GM18873 (cell line): ENCODE results near the gene NUP88.

ENCODE experiments used
- ATAC-seq: cut with Tn5 transposase; IDR thresholded peaks from one replicate; pipeline ENCODE4 v1.9.1; 2021; ENCODE audit warnings: mild to moderate bottlenecking, moderate library complexity, moderate number of reproducible peaks; ENCODE audit not compliant: unreplicated experiment, low FRiP score

The NUP88 gene

DNA sequence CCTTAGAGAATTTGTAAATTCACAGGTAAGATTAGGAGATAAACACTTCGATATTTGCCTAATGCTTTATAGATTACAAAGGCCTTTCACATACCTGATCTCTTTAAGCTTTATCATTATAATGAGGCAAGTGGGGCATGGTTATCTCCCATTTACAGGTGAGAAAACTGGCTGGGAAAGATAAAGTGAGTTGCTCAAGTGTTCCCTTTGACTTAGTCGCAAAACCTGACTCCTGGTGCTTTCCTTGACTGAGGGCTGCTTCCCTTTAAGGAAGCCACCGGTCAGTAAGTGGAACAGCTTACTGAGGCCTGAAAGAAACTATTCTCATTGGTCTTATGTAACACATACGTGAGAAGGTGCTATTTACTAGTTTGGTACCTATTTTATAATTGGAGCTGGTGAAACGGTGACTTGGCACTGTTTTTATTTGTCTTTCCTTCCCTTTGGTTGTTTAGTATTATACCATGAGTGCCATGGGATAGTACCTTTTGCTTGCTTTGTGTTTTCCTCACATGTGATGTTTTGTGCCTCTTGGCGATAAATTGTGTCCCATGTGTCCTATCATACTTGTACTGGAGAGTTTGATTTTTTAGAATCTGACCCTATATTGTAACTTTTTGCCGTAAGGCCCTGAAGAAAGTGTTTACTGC, 57.2 kb downstream of the NUP88 start:
- no peak for ATAC-seq

DNA sequence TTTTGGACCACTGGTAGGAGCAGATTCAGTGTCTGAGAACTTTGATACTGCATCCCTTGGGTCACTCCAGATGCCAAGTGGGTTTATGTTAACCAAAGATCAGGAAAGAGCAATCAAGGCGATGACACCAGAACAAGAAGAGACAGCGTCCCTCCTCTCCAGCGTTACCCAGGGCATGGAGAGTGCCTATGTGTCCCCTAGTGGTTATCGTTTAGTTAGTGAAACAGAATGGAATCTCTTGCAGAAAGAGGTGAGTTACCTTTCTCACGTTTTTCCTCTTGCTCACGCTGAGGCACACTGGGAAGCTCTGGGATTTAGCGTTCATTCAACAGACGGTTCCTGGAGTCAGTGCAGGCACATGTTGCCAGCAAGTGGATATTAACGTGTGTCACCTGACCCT, 58.0 kb downstream of the NUP88 start:
- no peak for ATAC-seq

DNA sequence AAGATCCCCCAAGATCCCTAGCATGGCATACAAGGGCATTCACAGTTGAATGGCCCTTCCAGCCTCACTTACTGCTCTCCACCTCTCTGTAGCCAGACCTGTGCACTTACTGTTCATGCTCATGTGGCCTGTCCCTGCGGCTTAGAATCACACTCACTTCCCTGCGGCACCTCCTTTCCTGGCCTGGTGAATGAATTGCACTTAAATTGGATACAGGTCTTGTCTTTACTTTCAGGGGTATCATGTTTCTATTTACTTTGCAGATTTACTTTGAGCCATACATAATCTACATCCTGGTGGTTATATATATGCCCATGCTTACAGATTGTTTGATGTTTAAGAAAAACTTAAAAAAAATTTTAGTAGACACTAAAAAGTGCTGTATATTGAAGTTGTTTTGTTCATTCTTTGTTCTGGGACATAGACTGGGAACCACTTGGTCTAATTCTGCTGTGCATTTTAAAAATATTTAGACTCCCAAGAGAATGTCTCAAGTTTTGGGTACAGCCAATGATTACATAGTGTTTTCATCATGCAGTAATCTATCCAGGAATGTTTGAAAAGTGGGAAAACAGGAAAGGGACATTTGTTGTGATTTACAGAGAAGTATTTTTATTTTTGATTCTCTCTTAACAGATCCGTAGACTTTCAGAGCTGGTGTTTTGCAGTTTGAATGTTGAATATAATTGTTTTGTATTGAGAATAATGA, 63.9 kb downstream of the NUP88 start:
- no peak for ATAC-seq

DNA sequence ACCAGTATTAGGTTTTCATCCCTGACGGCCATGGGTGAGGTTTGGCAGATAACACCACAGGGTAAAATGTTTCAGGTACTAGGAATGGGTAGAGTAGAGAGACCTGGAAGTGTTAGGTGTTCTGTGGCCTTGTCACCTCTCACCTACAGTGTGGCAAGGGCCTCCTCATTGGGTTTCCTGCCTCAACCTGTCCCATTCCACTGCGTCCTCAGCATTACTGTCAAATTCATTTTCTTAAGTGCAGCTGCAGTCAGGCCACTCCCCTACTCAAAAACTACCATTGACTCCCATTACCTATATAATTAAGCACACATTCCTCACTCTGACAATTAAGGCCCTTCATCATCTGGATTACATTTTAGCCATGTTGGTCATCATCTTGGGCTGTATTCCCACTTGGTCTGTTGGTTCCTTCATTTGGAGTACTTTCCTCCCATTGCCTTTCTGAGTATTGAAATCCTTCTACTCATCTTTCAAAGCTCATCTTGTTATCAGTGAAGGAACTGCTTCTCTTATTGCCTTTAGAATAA, 64.5 kb downstream of the NUP88 start:
- ATAC-seq = no peak

DNA sequence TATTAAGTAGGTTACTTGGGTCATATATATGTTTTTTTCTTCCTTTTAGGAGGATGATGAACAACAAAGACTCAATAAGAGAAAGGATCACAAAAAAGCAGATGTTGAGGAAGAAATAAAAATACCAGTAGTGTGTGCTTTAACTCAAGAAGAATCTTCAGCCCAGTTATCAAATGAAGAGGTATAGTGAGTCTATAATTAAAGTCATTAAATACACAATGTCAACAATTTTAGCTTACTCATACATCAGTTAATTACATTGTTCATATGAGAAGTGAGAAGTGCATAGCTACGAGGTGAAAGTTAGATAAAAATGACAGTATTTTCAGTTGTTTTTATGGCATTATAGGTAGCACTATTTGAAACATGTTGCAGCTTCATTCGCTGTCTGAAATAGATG, 65.2 kb downstream of the NUP88 start:
- ATAC-seq = no peak

DNA sequence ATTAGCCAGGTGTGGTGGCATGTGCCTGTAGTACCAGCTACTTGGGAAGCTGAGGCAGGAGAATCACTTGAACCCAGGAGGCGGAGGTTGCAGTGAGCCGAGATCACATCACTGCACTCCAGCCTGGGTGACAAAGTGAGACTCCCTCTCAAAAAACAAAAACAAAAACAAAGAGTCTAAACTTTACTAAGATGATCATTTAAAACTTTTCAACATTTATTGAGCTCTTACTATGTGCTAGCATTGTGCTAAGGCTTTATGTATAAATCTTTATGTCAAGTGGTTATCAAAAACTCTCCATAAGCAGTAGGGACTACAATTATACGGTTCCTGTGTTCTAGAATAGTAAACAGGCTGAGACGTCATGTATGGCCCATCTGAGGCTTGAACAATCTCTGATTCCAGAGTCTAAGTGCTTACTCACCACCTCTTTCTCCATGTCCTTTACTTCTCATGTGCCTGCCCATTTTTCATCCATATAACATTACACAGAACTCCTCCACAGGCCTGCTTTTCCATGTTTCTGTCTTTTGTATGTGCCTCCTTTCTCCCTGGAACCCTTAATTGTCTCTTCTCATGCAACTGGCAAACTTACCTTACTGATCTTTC, 66.7 kb downstream of the NUP88 start:
- no peak for ATAC-seq

DNA sequence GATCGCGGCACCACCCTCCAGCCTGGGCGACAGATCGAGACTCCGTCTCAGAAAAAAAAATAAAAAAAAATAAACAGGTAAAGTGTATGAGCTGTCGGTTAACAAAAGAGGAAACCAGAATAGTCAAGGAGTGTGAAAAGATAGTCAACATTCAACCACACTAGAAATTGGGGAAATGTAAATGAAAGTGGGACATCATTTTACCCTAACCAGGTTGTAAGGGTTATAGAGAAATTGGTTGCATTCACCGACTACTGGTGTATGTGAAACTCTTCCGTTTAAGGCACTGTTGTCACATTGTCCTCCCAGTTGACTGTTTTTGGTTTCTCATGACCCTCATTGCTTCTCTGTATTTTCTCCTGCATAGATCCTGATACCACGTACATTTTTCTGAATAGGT, 74.5 kb downstream of the NUP88 start:
- no peak for ATAC-seq
